IPS-NIHi7 (cell line): ENCODE measurements around the gene RB1.
"Not testable (repeated sequence)": the region's sequence is repeated elsewhere in the genome, so short reads cannot be mapped to it uniquely, and the experiment has no call there.

Source experiments
- DNase-seq: peaks from one replicate; pipeline ENCODE4 v3.0.0; 2012; ENCODE audit warnings: mixed read lengths; ENCODE audit errors: extremely low spot score

Gene RB1

GRCh38 chr13:48448959-48449614 is 145.5 kb downstream of the RB1 start:
- DNase-seq = no peak

- DNase-seq = no peak
Measured at GRCh38 chr13:48449656-48450055, 146.1 kb downstream of the RB1 start.

- DNase-seq = not testable (repeated sequence)
Measured at GRCh38 chr13:48451196-48451595, 147.6 kb downstream of the RB1 start.

DNA sequence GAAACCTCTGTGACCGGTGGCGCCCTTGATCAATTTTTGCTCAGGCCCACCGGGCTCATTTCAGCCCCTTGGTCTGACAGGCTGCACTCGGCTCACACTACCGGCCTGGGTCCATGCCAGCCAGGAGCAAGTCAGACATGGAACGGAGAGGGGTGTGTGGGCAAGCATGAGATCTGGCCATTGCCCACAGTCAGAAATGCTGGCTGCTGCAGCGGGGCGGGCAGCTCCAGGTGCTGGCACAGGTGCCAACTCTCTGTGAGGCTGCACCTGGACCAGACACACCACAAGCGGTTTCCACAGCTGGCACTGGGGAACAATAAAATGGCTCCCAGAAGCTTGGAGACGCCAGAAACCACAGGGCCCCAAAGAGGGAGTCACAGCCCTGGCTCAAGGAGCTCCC is 153.0 kb downstream of the RB1 start:
- DNase-seq = no peak

- no peak for DNase-seq
Measured at GRCh38 chr13:48457578-48458242, 154.2 kb downstream of the RB1 start.

DNA sequence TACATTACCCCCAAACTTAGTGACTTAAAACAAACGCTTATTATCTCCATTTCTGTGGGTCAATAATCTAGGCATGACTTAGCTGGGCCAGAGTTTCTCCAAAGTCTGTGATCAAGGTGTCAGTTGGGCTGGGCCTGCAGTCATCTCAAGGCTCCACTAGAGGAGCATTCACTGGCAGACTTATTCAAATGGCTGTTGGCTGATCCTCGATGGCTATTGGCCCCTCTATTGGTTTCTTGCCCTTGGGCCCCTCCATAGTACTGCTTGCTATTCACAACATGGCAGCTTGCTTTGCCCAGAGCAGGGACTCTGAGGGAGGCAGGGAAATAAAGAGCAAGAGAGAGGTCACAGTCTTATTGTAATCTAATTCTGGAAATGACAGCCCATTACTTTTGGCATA is 171.7 kb downstream of the RB1 start:
- no peak for DNase-seq

- DNase-seq = no peak
Measured at GRCh38 chr13:48476215-48476614, 172.7 kb downstream of the RB1 start.

DNA sequence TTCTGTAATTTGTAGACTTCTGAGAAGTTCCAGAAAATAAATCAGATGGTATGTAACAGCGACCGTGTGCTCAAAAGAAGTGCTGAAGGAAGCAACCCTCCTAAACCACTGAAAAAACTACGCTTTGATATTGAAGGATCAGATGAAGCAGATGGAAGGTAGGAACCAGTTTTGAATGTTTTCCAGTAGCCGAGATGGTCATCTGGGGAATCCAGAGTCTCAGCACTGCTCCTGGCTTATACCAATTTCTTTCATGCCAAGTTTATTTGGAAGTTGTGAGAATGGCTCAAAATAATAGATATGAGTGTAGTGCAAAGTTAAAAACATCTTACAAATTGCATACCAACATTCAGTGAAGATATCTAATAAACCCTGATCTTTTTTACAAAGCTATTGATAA is 173.1 kb downstream of the RB1 start:
- no peak for DNase-seq

DNA sequence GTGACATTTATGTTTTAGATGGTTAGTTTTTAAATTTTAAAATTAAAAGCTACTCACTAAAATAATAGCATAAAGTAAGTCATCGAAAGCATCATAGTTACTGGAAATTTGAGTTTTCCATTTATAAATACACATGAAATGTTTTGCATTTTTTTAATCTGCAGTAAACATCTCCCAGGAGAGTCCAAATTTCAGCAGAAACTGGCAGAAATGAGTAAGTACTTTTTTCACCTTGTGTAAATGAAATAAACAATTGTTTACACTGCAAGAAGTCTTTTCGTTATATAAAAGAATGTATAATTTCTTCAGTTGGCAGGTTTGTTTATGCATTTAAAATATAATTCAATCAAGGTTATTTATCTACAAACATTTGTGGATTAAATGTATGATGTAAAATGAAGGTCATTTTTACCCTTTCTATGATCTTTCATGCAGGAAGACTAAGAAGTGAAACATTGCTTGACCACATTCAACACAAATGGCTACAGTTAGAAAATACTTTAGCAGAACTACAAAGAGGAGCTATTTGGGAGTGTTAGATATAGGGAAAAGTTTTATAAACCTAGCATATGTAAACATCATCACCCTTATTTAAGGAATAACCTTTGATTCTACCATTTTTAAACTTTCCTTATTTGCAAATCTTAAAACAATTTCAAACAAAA is 173.8 kb downstream of the RB1 start:
- no peak for DNase-seq

GRCh38 chr13:48478391-48478790 is 174.8 kb downstream of the RB1 start:
- DNase-seq = no peak

- no peak for DNase-seq
Measured at GRCh38 chr13:48483575-48483974, 180.0 kb downstream of the RB1 start.

DNA sequence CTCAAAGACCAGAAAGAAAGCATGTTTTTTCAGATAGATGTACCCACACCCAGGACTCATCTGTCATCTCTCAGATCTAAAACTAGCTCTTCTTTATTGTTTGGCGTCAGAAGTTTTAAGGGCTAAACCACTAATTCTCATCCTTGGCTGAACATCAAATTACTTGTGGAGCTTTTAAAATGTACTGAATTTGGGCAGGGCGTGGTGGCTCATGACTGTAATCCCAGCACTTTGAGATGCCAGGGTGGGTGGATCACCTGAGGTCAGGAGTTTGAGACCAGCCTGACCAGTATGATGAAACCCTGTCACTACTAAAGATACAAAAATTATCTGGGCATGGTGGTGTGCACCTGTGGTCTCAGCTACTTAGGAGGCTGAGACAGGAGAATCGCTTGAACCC is 181.9 kb downstream of the RB1 start:
- no peak for DNase-seq

- DNase-seq = no peak
Measured at GRCh38 chr13:48486362-48486761, 182.8 kb downstream of the RB1 start.

DNA sequence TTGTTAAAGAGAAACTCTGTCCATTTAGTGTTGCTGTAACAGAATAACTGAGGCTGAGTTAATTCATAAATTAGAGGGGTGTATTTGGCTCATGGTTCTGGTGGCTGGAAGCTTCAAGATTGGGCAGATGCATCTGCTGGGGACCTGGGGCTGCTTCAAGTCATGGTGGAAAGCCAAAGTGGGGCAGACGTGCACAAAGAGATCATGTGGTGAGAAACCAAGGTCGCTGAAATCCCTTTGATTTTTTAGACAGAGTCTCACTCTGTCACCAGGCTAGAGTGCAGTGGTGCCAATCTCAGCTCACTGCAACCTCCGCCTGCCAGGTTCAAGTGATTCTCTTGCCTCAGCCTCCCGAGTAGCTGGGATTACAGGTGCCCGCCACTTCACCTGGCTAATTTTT is 183.3 kb downstream of the RB1 start:
- no peak for DNase-seq

GRCh38 chr13:48487968-48488367 is 184.4 kb downstream of the RB1 start:
- no peak for DNase-seq

GRCh38 chr13:48488995-48489394 is 185.4 kb downstream of the RB1 start:
- DNase-seq = no peak

DNA sequence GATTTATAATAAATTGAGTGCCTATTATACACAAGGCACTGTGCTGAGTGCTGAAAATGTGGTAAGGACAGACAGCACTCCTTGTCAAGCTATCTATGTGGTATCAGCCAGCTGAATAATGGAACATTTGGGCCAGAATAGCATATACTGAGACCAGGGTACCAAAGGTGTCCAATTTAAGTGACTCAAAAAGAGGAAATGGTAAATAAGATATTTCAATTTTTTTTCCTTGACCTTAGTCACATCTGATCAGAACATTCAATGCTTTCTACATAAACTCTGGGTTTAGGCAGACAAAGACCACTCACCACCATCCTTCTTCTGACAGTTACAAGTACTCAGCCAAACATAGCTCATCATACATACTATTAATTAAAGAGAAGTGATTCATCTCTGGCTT is 186.1 kb downstream of the RB1 start:
- no peak for DNase-seq

- no peak for DNase-seq
Measured at GRCh38 chr13:48490241-48490640, 186.7 kb downstream of the RB1 start.

- no peak for DNase-seq
Measured at GRCh38 chr13:48491423-48492095, 188.0 kb downstream of the RB1 start.

GRCh38 chr13:48492096-48492440 is 188.5 kb downstream of the RB1 start:
- no peak for DNase-seq

GRCh38 chr13:48492470-48493065 is 189.0 kb downstream of the RB1 start:
- no peak for DNase-seq

- DNase-seq = no peak
Measured at GRCh38 chr13:48493066-48493765, 189.7 kb downstream of the RB1 start.
